GM21717 (cell line): ENCODE measurements around the gene CHST12.

ENCODE experiments used
- ATAC-seq: cut with Tn5 transposase; IDR thresholded peaks from one replicate; pipeline ENCODE4 v1.9.1; 2021; ENCODE audit warnings: mild to moderate bottlenecking, moderate library complexity; ENCODE audit not compliant: unreplicated experiment

Gene CHST12

GRCh38 chr7:2477447-2478398 lies 74.3 kb downstream of the CHST12 start:
- no peak for ATAC-seq

- no peak for ATAC-seq
Observed at GRCh38 chr7:2478399-2478785, 75.0 kb downstream of the CHST12 start.

- no peak for ATAC-seq
Observed at GRCh38 chr7:2478800-2479199, 75.4 kb downstream of the CHST12 start.

- no peak for ATAC-seq
Observed at GRCh38 chr7:2479276-2480069, 76.1 kb downstream of the CHST12 start.

- ATAC-seq: no peak
Observed at GRCh38 chr7:2480070-2480408, 76.6 kb downstream of the CHST12 start.

GRCh38 chr7:2481195-2481594 lies 77.8 kb downstream of the CHST12 start:
- ATAC-seq: no peak

- no peak for ATAC-seq
Observed at GRCh38 chr7:2482725-2483451, 79.5 kb downstream of the CHST12 start.

- no peak for ATAC-seq
Observed at GRCh38 chr7:2483494-2483893, 80.1 kb downstream of the CHST12 start.

GRCh38 chr7:2484868-2485267 lies 81.5 kb downstream of the CHST12 start:
- ATAC-seq: no peak

- no peak for ATAC-seq
Observed at GRCh38 chr7:2487586-2488271, 84.3 kb downstream of the CHST12 start.

- ATAC-seq: no peak
Observed at GRCh38 chr7:2488272-2488645, 84.8 kb downstream of the CHST12 start.

GRCh38 chr7:2488681-2489080 lies 85.3 kb downstream of the CHST12 start:
- no peak for ATAC-seq

- ATAC-seq: no peak
Observed at GRCh38 chr7:2490181-2490651, 86.8 kb downstream of the CHST12 start.

GRCh38 chr7:2492038-2492437 lies 88.6 kb downstream of the CHST12 start:
- ATAC-seq: no peak

GRCh38 chr7:2493205-2494164 lies 90.1 kb downstream of the CHST12 start:
- no peak for ATAC-seq

GRCh38 chr7:2494191-2495130 lies 91.0 kb downstream of the CHST12 start:
- ATAC-seq: no peak

GRCh38 chr7:2495418-2496299 lies 92.2 kb downstream of the CHST12 start:
- no peak for ATAC-seq
